Astrocyte of the hippocampus (primary cell): ENCODE measurements around the gene ARMH4.

Source experiments
- DNase-seq: peaks from one replicate; pipeline ENCODE4 v3.0.0; 2011; ENCODE audit warnings: low read depth, low spot score

ARMH4 gene

DNA sequence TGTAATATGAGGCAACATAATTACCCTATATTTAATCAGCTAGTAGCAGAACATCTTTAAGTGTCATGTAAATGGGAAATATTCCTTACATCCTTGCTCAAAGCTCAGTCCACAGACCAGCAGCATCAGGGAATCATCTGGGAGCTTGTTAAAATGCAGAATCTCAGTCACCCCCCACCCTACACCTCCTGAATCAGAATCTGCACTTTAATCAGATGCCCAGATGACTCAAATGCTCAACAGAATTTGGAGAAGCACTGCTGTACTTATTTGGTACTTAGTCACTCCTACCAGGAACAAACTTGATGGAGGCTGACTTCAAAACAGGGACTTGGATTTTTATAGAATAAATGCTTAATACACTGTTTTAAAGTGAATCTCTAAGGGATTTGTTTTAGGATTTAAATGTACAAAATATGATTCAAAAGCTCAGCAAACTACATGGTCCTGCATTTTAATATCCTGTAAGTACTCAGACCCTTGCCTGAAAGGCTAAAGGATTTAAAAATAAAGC is 96.5 kb downstream of the ARMH4 start:
- DNase-seq, result peak; percentile 25

- DNase-seq, result no peak
Measured at GRCh38 chr14:58054100-58054499, 97.9 kb downstream of the ARMH4 start.

DNA sequence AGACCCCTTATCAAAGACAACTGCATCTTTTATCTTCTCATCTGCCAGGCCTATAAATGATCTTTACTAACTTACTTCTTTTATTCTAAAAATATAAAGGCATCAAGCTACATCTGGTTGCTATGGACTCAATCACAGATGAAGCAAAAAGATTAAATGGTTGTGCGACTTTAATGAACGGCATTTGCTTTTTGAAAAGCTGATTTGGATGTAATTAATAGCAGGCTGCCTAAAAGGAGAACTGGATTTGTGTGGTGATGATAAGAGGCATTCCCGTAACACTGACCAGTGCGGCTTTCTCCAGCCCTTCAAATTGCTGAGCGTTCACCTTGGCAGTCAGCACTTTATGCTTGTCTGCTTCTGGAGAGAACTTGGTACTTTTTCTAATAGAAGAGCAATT is 103.8 kb downstream of the ARMH4 start:
- peak; percentile 25 for DNase-seq

DNA sequence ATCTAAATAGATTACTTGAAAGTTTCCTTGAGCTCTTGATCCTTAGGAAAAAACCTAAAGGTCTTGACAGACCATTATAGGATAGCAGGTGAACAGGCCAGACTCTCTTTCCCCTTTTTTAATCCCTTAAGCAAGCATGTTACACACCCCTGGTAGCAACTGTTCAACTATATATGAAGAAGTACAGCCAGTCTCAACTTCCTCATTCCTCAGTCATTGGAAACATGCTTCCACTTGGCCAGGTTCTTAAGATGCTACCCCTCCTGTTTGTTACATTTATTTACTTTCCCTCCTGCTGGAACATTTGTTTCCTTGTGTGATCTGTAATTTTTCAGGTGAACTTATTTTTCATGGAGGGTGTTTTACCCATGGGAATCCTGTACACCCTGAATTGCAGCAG is 124.1 kb downstream of the ARMH4 start:
- DNase-seq, result no peak

DNA sequence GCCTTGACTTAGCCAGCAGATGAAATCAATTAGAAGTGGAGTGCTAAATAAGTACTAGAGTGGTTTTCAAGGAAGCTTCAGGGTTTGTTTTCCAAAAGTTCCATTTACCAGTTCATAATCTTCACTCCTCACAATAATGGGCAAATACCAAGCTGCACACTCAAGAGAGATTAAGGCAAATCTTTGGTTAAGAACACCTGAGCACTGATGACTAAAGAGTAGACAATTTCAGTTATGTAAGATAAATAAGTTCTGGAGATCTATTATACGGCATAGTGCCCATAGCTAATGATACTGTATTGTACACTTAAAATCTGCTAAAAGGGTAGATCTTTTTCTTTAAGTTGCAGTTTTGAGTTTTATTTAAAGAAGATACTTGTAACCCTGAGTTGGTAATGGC is 125.0 kb downstream of the ARMH4 start:
- no peak for DNase-seq

DNA sequence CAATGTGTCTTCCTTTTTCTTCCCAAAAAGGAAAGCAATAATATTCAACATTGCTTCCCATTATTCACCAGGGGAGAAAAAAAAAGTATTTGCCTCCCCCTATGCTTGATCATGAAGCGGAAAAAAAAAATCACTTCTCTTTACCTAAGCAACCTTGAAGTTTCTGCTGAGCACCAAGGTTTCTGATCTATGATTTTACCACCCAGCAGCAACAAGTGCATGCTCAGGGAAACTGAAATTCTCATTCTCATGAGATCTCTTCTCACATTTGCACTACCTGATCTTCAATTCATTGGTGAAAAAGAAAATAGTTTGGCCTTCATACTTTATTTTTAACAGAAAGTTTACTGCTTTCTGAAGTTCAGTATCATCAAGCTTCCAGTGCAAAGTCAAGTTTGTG is 125.8 kb downstream of the ARMH4 start:
- DNase-seq, result no peak

DNA sequence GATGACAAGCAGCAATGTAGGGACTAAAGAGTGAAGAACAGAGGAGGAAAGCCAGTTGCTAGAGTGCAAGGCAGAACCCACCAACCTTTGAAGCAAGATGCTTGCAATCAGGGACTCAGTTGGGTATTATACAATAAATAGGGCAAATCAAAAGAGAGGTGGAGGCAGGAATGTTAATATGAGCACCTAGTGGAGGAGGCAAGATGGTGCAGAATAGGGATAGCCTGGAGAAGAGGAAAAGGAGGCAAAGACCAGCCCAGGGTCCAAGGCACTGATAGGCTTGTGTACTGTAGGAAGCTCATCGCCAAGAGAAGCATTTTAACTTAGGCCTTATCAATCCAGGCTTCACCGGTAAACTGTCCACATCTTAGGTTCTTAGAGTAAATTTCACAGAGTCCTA is 137.2 kb downstream of the ARMH4 start:
- DNase-seq, result no peak

- DNase-seq, result no peak
Measured at GRCh38 chr14:58002618-58003017, 149.4 kb downstream of the ARMH4 start.

- DNase-seq, result no peak
Measured at GRCh38 chr14:57999979-58000378, 152.0 kb downstream of the ARMH4 start.

GRCh38 chr14:57999471-57999870 is 152.5 kb downstream of the ARMH4 start:
- DNase-seq, result peak; percentile 18

DNA sequence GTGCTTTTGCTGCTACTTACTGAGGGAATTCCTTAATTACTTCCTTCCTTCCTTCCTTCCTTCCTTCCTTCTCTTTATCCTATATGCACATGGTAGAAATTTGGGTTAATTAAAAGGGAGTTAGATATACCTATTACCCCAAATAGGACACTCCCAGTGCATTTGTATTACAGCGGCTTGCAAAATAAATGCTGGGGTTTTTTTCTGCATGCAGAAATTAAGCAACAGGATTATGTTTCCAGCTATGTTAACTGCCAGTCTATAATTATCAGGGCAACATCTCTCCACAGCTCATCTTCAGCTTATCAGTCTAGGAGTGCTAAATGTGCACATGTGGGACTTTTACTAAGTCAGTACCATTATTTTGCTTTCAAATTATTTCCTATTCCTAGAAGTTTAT is 153.2 kb downstream of the ARMH4 start:
- DNase-seq, result no peak

DNA sequence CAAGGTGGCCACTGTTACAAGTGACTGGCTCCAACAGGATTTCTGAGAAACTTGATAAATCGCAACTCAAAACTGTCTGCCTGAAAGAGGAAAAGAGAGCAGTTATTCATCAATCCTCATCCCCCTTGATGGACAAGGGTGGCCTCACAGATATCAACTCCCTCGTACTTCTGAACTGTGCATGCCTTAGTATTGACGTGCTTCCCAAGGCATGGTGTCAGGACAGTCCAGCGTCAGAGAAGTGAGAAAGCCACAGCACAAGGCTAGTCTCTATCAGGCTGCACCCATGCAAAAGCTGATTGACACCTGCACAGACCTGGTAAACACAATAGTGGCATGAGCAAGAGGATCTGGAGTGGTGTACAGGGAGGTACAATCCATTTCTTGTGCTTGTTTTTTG is 160.7 kb downstream of the ARMH4 start:
- DNase-seq, result no peak

GRCh38 chr14:57988445-57988844 is 163.6 kb downstream of the ARMH4 start:
- no peak for DNase-seq

GRCh38 chr14:57987596-57988300 is 164.3 kb downstream of the ARMH4 start:
- DNase-seq, result peak; percentile 61

DNA sequence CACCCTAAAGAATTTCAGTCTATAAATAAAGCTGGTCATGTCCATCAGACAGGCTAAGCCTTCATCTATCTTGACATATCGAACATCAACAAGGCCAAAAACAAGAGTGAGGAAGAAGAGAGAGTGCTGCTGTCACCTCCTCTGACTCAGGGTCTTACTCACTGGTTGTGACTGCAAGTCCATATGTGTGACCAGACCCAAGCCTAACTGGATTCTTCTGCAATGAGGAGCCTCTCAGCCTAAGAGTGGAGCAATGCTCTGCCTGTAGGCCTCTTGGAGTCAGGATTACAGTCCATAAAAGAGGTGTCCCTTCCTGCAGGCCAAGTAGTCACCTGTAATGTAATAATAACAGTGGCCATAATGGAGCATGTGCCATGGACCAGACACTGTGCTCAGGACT is 165.0 kb downstream of the ARMH4 start:
- no peak for DNase-seq

GRCh38 chr14:57982804-57983634 is 169.0 kb downstream of the ARMH4 start:
- DNase-seq, result no peak

DNA sequence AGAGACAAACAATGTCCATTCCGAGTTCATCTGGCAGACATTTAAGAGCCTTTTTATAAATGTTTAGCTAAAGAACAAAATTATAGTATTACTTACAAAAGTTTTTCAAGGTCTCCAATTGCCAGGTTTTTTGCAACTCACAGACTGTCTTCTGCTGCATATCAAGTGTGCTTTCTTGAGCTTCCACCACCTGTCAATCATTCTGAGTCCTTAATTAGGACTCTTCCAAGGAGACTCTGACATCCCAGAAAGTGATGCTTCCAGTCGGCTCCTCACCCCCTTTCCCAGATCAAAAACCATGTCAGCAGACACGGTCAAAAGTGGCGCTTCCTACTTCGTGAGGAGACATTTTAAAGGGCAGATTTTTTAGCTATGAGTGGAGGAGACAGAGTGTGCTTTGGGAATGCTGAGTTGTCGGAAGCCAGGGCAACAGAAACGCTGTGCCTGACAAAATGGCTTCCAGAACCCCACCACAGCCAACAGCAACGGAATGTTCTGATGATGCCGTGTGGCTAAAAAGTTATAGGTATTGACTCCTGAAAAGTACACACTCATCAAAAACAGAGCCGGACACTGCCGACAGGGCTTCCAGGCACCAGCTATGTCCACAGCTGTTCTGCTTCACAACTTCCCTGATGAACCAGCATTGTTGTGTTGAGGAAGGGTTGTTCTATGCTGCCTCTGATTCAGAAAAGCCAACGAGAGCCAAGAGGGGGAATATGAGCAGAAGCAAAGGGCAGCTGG is 170.0 kb downstream of the ARMH4 start:
- no peak for DNase-seq

GRCh38 chr14:57979376-57980048 is 172.5 kb downstream of the ARMH4 start:
- no peak for DNase-seq

GRCh38 chr14:57976701-57977100 is 175.3 kb downstream of the ARMH4 start:
- no peak for DNase-seq

- peak; percentile 16 for DNase-seq
Measured at GRCh38 chr14:57974896-57975295, 177.1 kb downstream of the ARMH4 start.

- no peak for DNase-seq
Measured at GRCh38 chr14:57970594-57970993, 181.4 kb downstream of the ARMH4 start.

GRCh38 chr14:57970175-57970574 is 181.8 kb downstream of the ARMH4 start:
- DNase-seq, result no peak
